ENCODE data around the gene ANXA11.

DNA sequence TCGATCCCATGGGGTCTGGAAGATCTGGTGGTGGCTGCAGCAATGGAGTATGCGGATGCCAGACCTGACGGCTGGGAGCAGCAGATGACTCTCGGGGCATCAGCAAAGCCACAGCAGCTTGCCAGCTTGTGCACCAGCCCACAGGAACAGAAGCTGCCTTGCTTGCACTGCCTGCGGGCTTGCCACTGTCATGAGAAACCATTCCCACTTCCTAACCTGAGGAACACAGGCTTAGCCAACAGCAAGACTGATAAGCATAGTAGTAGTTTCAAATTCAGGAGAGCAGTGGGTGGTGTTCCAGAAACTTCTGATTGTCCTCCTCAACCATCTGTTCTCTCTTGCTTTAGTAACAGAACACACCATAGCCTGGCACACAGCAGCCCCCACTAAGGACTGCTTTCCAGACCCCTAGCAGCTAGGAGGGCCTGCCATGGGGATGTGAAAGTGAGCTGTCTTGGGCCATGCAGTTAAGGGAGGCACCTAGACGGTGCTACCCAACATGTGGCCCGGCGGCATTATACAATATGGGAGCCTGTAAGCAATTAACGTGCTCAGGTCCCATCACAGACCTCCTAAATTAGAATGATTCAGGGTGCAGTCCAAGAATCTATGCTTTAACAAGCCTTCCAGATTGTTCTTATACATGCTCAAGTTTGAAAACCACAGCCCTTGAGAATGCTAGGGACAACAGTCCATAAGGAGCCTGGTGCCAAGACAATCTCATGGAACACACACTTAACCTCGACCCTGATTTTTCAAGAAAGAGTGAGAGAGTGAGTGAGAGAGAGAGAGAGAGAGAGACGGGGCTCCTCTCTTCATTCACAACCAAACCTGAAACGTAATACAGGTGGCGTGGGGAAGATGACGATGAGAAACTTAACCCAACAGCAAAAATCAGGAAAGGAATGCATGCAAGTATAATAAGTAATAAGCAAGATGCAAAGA is 7.1 kb downstream of the ANXA11 start:
- TF ChIP-seq, protein P1, sequence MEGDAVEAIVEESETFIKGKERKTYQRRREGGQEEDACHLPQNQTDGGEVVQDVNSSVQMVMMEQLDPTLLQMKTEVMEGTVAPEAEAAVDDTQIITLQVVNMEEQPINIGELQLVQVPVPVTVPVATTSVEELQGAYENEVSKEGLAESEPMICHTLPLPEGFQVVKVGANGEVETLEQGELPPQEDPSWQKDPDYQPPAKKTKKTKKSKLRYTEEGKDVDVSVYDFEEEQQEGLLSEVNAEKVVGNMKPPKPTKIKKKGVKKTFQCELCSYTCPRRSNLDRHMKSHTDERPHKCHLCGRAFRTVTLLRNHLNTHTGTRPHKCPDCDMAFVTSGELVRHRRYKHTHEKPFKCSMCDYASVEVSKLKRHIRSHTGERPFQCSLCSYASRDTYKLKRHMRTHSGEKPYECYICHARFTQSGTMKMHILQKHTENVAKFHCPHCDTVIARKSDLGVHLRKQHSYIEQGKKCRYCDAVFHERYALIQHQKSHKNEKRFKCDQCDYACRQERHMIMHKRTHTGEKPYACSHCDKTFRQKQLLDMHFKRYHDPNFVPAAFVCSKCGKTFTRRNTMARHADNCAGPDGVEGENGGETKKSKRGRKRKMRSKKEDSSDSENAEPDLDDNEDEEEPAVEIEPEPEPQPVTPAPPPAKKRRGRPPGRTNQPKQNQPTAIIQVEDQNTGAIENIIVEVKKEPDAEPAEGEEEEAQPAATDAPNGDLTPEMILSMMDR (conservative IDR thresholded peaks at IDR 0.05; ENCODE audit: low read depth, low read length), result no peak
- no peak for TF ChIP-seq EZH2phosphoT487 (IDR thresholded peaks at IDR 0.05; ENCODE audit: borderline replicate concordance, low read length)

Measured in PC-3 (cell line).